ENCODE data around the gene AJM1.

GRCh38 chr9:136857581-136858412 lies 15.5 kb downstream of the AJM1 start:
- TF ChIP-seq CTCF (IDR thresholded peaks at IDR 0.05) = no peak
- no peak for TF ChIP-seq POLR2A (IDR thresholded peaks at IDR 0.05)
- no peak for TF ChIP-seq EP300 (IDR thresholded peaks at IDR 0.05)
